Measurements from ENCODE around the gene SLC50A1. TPM values are rescaled to one million over a fixed set of nuclear protein-coding genes. Genes with fewer than 3 reads are reported as not detected.
A peak's percentile ranks its signal among the peaks of the same experiment; 100 is the strongest.

The SLC50A1 gene
- total and polyA plus RNA-seq, 4 experiments from 2014 or later, result 20.1 to 91.7 (median 36.6) TPM

- Histone ChIP-seq H3K4me3 (ENCODE audit: low read length in 2 of 2) (no peak overlapping the region), H3K9me3 (ENCODE audit: control insufficient read depth in 1 of 2, low read length in 2 of 2) (no peaks in the 10 kb centered on the region), H3K27ac (ENCODE audit: low read depth, low read length) (no peak overlapping the region), H3K4me1 (ENCODE audit: insufficient read depth, low read length) (peaks cover 36% of the 10 kb centered on the region), H3K27me3 (ENCODE audit: insufficient read depth, low read length) (no peaks in the 10 kb centered on the region), H3K36me3 (ENCODE audit: insufficient read depth, low read length) (peaks cover 23% of the 10 kb centered on the region)
- Mint-ChIP-seq H3K36me3 (peaks cover 13 to 43% of the 10 kb centered on the region in 2 donors), H3K4me3 (no peak overlapping the region), H3K9me3 (no peaks in the 10 kb centered on the region), H3K4me1 (peaks cover 22 to 43% (median 30%) of the 10 kb centered on the region in 4 donors), H3K27me3 (no peaks in the 10 kb centered on the region), H3K27ac (peak overlapping the region in 1 of 7 donors; percentile 8)
- intact Hi-C loops (cut with micrococcal nuclease), result loop anchor here (10.0 kb wide), 1 partner anchor 147 kb away; the partner anchor contains the start of gene RUSC1
- ChIA-PET CTCF (ENCODE audit: partially characterized antibody) (interaction anchor here (0.5 to 9.9 kb wide), 10 partner anchors 10 to 412 kb away, joined by 3 to 145 read pairs (median 4); no protein-coding TSS in a partner anchor), POLR2A (ENCODE audit: partially characterized antibody) (interaction anchor here (0.7 to 2.8 kb wide), 7 partner anchors 8 to 145 kb away, joined by 3 to 25 read pairs (median 4); no protein-coding TSS in a partner anchor)
- no peak for DNase-seq
These were observed 42.2 kb downstream of the SLC50A1 start for GRCh38 chr1:155177918-155178281.

- Mint-ChIP-seq H3K9me3 (no peaks in the 10 kb centered on the region), H3K27me3 (no peaks in the 10 kb centered on the region), H3K27ac (peak overlapping the region in 1 of 7 donors; percentile 12), H3K4me1 (peaks cover 18 to 37% (median 24%) of the 10 kb centered on the region in 4 donors), H3K4me3 (no peak overlapping the region), H3K36me3 (peaks cover 17 to 43% of the 10 kb centered on the region in 2 donors)
- intact Hi-C loops (cut with micrococcal nuclease), result loop anchor here (10.0 kb wide), 1 partner anchor 146 kb away; the partner anchor contains the start of gene RUSC1
- Histone ChIP-seq H3K4me1 (ENCODE audit: insufficient read depth, low read length) (peaks cover 32% of the 10 kb centered on the region), H3K27me3 (ENCODE audit: insufficient read depth, low read length) (no peaks in the 10 kb centered on the region), H3K4me3 (ENCODE audit: low read length in 2 of 2) (no peak overlapping the region), H3K9me3 (ENCODE audit: control insufficient read depth in 1 of 2, low read length in 2 of 2) (no peaks in the 10 kb centered on the region), H3K27ac (ENCODE audit: low read depth, low read length) (no peak overlapping the region), H3K36me3 (ENCODE audit: insufficient read depth, low read length) (peaks cover 23% of the 10 kb centered on the region)
- CTCF ChIA-PET (ENCODE audit: partially characterized antibody), result interaction anchor here (0.7 to 9.9 kb wide), 7 partner anchors 10 to 87 kb away, joined by 3 to 145 read pairs (median 8); partner anchors contain the start of gene THBS3
- DNase-seq, result no peak
- POLR2A ChIA-PET (ENCODE audit: partially characterized antibody), result interaction anchor here (1.8 to 2.8 kb wide), 2 partner anchors 15 to 31 kb away, joined by 7 to 25 read pairs; no protein-coding TSS in a partner anchor
These were observed 42.9 kb downstream of the SLC50A1 start for GRCh38 chr1:155178441-155179111.

GRCh38 chr1:155179112-155180031 is 43.7 kb downstream of the SLC50A1 start:
- ChIA-PET CTCF (ENCODE audit: partially characterized antibody) (interaction anchor here (1.3 to 9.9 kb wide), 3 partner anchors 14 to 23 kb away, joined by 3 to 145 read pairs (median 4); no protein-coding TSS in a partner anchor), POLR2A (ENCODE audit: partially characterized antibody) (interaction anchor here (2.8 kb wide), 1 partner anchor 14 kb away, joined by 25 read pairs; no protein-coding TSS in a partner anchor)
- intact Hi-C loops (cut with micrococcal nuclease), result loop anchor here (10.0 kb wide), 1 partner anchor 145 kb away; the partner anchor contains the start of gene RUSC1
- Mint-ChIP-seq H3K27ac (peak overlapping the region in 2 of 7 donors; percentile 12 to 64), H3K9me3 (no peaks in the 10 kb centered on the region), H3K4me3 (no peak overlapping the region), H3K36me3 (peaks cover 17 to 42% of the 10 kb centered on the region in 2 donors), H3K27me3 (no peaks in the 10 kb centered on the region), H3K4me1 (peaks cover 12 to 29% (median 18%) of the 10 kb centered on the region in 4 donors)
- no peak overlapping the region for H3K4me3 ChIP-seq (ENCODE audit: low read length in 2 of 2)
- H3K9me3 ChIP-seq (ENCODE audit: control insufficient read depth in 1 of 2, low read length in 2 of 2), result no peaks in the 10 kb centered on the region
- H3K27ac ChIP-seq (ENCODE audit: low read depth, low read length), result no peak overlapping the region
- peaks cover 29% of the 10 kb centered on the region for H3K4me1 ChIP-seq (ENCODE audit: insufficient read depth, low read length)
- peaks cover 23% of the 10 kb centered on the region for H3K36me3 ChIP-seq (ENCODE audit: insufficient read depth, low read length)
- no peak for DNase-seq
- H3K27me3 ChIP-seq (ENCODE audit: insufficient read depth, low read length), result no peaks in the 10 kb centered on the region

GRCh38 chr1:155181371-155182051 is 45.9 kb downstream of the SLC50A1 start:
- intact Hi-C loops (cut with micrococcal nuclease), result no loop called here
- H3K27me3 ChIP-seq (ENCODE audit: insufficient read depth, low read length), result no peaks in the 10 kb centered on the region
- peaks cover 8% of the 10 kb centered on the region for H3K4me1 ChIP-seq (ENCODE audit: insufficient read depth, low read length)
- H3K36me3 ChIP-seq (ENCODE audit: insufficient read depth, low read length), result peaks cover 23% of the 10 kb centered on the region
- no peak overlapping the region for H3K27ac ChIP-seq (ENCODE audit: low read depth, low read length)
- Mint-ChIP-seq H3K4me1 (peaks cover 3 to 9% (median 7%) of the 10 kb centered on the region in 4 donors), H3K36me3 (peaks cover 17 to 41% of the 10 kb centered on the region in 2 donors), H3K27me3 (no peaks in the 10 kb centered on the region), H3K4me3 (no peak overlapping the region), H3K9me3 (no peaks in the 10 kb centered on the region), H3K27ac (no peak overlapping the region)
- DNase-seq, result no peak
- ChIA-PET CTCF (ENCODE audit: partially characterized antibody) (interaction anchor here (1.6 to 1.8 kb wide), 2 partner anchors 12 to 20 kb away, joined by 4 to 7 read pairs; no protein-coding TSS in a partner anchor), POLR2A (ENCODE audit: partially characterized antibody) (interaction anchor here (1.4 kb wide), 1 partner anchor 11 kb away, joined by 3 read pairs; no protein-coding TSS in a partner anchor)
- H3K9me3 ChIP-seq (ENCODE audit: control insufficient read depth in 1 of 2, low read length in 2 of 2), result no peaks in the 10 kb centered on the region
- no peak overlapping the region for H3K4me3 ChIP-seq (ENCODE audit: low read length in 2 of 2)

GRCh38 chr1:155182052-155182550 is 46.4 kb downstream of the SLC50A1 start:
- Histone ChIP-seq H3K4me3 (ENCODE audit: low read length in 2 of 2) (no peak overlapping the region), H3K4me1 (ENCODE audit: insufficient read depth, low read length) (peaks cover 2% of the 10 kb centered on the region), H3K36me3 (ENCODE audit: insufficient read depth, low read length) (peaks cover 20% of the 10 kb centered on the region), H3K27ac (ENCODE audit: low read depth, low read length) (no peak overlapping the region), H3K27me3 (ENCODE audit: insufficient read depth, low read length) (no peaks in the 10 kb centered on the region), H3K9me3 (ENCODE audit: control insufficient read depth in 1 of 2, low read length in 2 of 2) (no peaks in the 10 kb centered on the region)
- Mint-ChIP-seq H3K4me3 (no peak overlapping the region), H3K9me3 (no peaks in the 10 kb centered on the region), H3K27me3 (no peaks in the 10 kb centered on the region), H3K4me1 (peaks cover 0 to 8% (median 2%) of the 10 kb centered on the region in 4 donors), H3K36me3 (peaks cover 17 to 36% of the 10 kb centered on the region in 2 donors), H3K27ac (peak overlapping the region in 1 of 7 donors; percentile 22)
- CTCF ChIA-PET (ENCODE audit: partially characterized antibody), result interaction anchor here (1.8 kb wide), 1 partner anchor 11 kb away, joined by 7 read pairs; no protein-coding TSS in a partner anchor
- intact Hi-C loops (cut with micrococcal nuclease), result no loop called here
- no peak for DNase-seq
- POLR2A ChIA-PET (ENCODE audit: partially characterized antibody), result no interaction called here

- no peaks in the 10 kb centered on the region for H3K4me1 ChIP-seq (ENCODE audit: insufficient read depth, low read length)
- Mint-ChIP-seq H3K9me3 (no peaks in the 10 kb centered on the region), H3K36me3 (peaks cover 8 to 33% of the 10 kb centered on the region in 2 donors), H3K27me3 (no peaks in the 10 kb centered on the region), H3K4me3 (no peak overlapping the region), H3K27ac (no peak overlapping the region), H3K4me1 (peaks cover 4 to 13% (median 5%) of the 10 kb centered on the region in 4 donors)
- no peak overlapping the region for H3K4me3 ChIP-seq (ENCODE audit: low read length in 2 of 2)
- CTCF ChIA-PET (ENCODE audit: partially characterized antibody), result interaction anchor here (2.4 kb wide), 1 partner anchor 10 kb away, joined by 14 read pairs; no protein-coding TSS in a partner anchor
- no peaks in the 10 kb centered on the region for H3K27me3 ChIP-seq (ENCODE audit: insufficient read depth, low read length)
- POLR2A ChIA-PET (ENCODE audit: partially characterized antibody), result no interaction called here
- DNase-seq, result no peak
- no peak overlapping the region for H3K27ac ChIP-seq (ENCODE audit: low read depth, low read length)
- H3K36me3 ChIP-seq (ENCODE audit: insufficient read depth, low read length), result peaks cover 13% of the 10 kb centered on the region
- H3K9me3 ChIP-seq (ENCODE audit: control insufficient read depth in 1 of 2, low read length in 2 of 2), result no peaks in the 10 kb centered on the region
- intact Hi-C loops (cut with micrococcal nuclease), result no loop called here
These were observed 48.1 kb downstream of the SLC50A1 start for GRCh38 chr1:155183775-155184221.

Data from CD4-positive, alpha-beta memory T cell (primary cell).